Measurements from ENCODE around the gene CFAP65.
A peak's percentile ranks its signal among the peaks of the same experiment; 100 is the strongest.

The CFAP65 gene

GRCh38 chr2:219060821-219061791 is 19.8 kb upstream of the CFAP65 start, which contains the start of gene IHH:
TSS of gene IHH (minus strand) at chr2:219060921. CDS start at chr2:219060467, 454 bp downstream.
- no peak for DNase-seq

GRCh38 chr2:219059725-219060682 is 18.7 kb upstream of the CFAP65 start:
- DNase-seq, result no peak

GRCh38 chr2:219059375-219059724 is 18.0 kb upstream of the CFAP65 start:
- no peak for DNase-seq

- DNase-seq, result no peak
Measured at GRCh38 chr2:219058541-219059374, 17.4 kb upstream of the CFAP65 start.

GRCh38 chr2:219057709-219058540 is 16.6 kb upstream of the CFAP65 start:
- DNase-seq, result peak; percentile 49

GRCh38 chr2:219056896-219057708 is 15.8 kb upstream of the CFAP65 start:
- no peak for DNase-seq

GRCh38 chr2:219056176-219056895 is 15.0 kb upstream of the CFAP65 start:
- no peak for DNase-seq

- DNase-seq, result no peak
Measured at GRCh38 chr2:219054956-219055903, 13.9 kb upstream of the CFAP65 start.

GRCh38 chr2:219049282-219049681 is 8.0 kb upstream of the CFAP65 start:
- DNase-seq, result no peak

GRCh38 chr2:219045937-219046550 is 4.7 kb upstream of the CFAP65 start:
- DNase-seq, result peak; percentile 34

GRCh38 chr2:219042750-219043149 is 1.4 kb upstream of the CFAP65 start:
- no peak for DNase-seq

GRCh38 chr2:219042157-219042556 is 841 bp upstream of the CFAP65 start:
- DNase-seq, result no peak

GRCh38 chr2:219038600-219038999 is 2.7 kb downstream of the CFAP65 start:
- no peak for DNase-seq

- no peak for DNase-seq
Measured at GRCh38 chr2:219037783-219038499, 3.4 kb downstream of the CFAP65 start.

- no peak for DNase-seq
Measured at GRCh38 chr2:219035942-219036341, 5.4 kb downstream of the CFAP65 start.

GRCh38 chr2:219034823-219035222 is 6.5 kb downstream of the CFAP65 start:
- DNase-seq, result no peak

GRCh38 chr2:219032051-219032745 is 9.1 kb downstream of the CFAP65 start:
- no peak for DNase-seq

All from fibroblast of skin of right biceps (primary cell).